Posterior cingulate gyrus (tissue), 11 donors: ENCODE measurements around the gene ZNF415.

Experiments used
- DNase-seq, 10 donors: peaks; one replicate each; pipeline versions ENCODE4 v3.0.0 to v3.0.0-alpha.2; 2020 to 2021; ENCODE audit warnings: mixed read lengths in 3 of 10
- intact Hi-C: fragments of 100-400 bp; cut with DNase I; formaldehyde crosslinking; loops from one replicate; pipeline ENCODE4 v1.15.1; 2023

The ZNF415 gene

DNA sequence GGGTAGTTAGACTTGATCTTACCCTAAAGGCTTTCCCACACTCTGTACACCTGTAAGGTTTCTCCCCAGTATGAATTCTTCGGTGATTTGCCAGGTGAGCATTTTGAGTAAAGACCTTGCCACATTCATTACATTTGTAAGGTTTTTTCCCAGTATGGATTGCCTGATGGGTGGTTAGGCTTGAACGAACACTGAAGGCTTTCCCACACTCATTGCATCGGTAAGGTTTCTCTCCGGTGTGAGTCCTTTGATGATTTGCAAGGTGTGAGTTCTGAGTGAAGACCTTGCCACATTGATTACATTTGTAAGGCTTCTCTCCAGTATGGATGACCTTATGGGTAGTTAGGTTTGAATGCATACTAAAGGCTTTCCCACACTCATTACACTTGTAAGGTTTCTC, 64.5 kb downstream of the ZNF415 start:
- DNase-seq, result no peak
- intact Hi-C loops, result no loop called here

DNA sequence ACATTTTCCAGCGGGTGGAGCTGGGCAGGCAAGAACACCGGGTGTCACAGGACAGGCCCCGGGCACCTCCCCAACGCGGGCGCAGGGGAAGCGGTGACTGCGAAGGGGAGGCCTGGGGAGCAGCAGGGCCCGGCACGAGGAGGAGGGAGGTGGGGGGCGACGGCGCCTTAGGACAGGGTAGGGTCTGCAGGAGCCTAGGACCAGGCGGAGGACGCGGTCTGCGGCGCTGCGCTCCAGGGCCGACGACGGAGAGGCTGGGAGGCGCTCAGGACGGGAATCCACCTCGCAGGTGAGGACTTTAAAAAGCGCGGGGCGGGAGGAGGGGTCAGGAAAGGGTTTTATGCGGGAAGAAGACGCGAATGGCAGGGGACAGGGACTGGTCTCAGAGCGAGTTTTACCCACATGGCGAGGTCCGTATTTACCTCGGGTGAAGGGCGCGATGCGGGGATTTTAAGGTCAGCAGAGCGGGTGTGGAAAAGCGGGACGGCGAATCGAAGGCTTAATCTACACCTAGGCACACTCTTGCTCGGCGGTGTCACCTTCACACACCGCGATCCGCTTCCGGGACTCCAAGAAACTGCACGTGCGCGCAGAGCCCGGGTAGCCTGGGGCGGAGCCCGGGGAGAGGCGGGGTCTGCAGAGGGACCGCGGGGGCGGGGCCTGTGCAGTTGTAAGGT, 74.7 kb downstream of the ZNF415 start:
- intact Hi-C loops, result no loop called here
- peak in 1 of 10 donors; percentile 85 for DNase-seq
